ENCODE measurements around the gene TRAPPC1.
A peak's percentile ranks its signal among the peaks of the same experiment; 100 is the strongest.

The TRAPPC1 gene

GRCh38 chr17:7915611-7916384 is 15.9 kb downstream of the TRAPPC1 start, which contains the start of gene RNF227:
Gene RNF227, minus strand, starts transcription at chr17:7916289. Its CDS starts 94 bp downstream, at chr17:7916195.
- TF ChIP-seq, protein P1, sequence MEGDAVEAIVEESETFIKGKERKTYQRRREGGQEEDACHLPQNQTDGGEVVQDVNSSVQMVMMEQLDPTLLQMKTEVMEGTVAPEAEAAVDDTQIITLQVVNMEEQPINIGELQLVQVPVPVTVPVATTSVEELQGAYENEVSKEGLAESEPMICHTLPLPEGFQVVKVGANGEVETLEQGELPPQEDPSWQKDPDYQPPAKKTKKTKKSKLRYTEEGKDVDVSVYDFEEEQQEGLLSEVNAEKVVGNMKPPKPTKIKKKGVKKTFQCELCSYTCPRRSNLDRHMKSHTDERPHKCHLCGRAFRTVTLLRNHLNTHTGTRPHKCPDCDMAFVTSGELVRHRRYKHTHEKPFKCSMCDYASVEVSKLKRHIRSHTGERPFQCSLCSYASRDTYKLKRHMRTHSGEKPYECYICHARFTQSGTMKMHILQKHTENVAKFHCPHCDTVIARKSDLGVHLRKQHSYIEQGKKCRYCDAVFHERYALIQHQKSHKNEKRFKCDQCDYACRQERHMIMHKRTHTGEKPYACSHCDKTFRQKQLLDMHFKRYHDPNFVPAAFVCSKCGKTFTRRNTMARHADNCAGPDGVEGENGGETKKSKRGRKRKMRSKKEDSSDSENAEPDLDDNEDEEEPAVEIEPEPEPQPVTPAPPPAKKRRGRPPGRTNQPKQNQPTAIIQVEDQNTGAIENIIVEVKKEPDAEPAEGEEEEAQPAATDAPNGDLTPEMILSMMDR (IDR thresholded peaks at IDR 0.05; ENCODE audit: control insufficient read depth, insufficient read depth, low read depth, low read length, missing control alignments), result no peak
- DNase-seq (ENCODE audit: low read depth), result peak; percentile 76

GRCh38 chr17:7915179-7915610 is 16.6 kb downstream of the TRAPPC1 start:
- DNase-seq (ENCODE audit: low read depth), result no peak
- TF ChIP-seq, protein P1 (IDR thresholded peaks at IDR 0.05; ENCODE audit: control insufficient read depth, insufficient read depth, low read depth, low read length, missing control alignments), result no peak
- peak overlapping the region; percentile 49 for H3K4me3 ChIP-seq (ENCODE audit: control insufficient read depth, low read depth, low read length)

More at GRCh38 chr17:7915611-7916384, 15.9 kb downstream of the TRAPPC1 start, which contains the start of gene RNF227:
- peak within 1 kb of the TSS; percentile 50 for H3K4me3 ChIP-seq (ENCODE audit: control insufficient read depth, low read depth, low read length)

- no peak for DNase-seq (ENCODE audit: low read depth)
- TF ChIP-seq, protein P1 (IDR thresholded peaks at IDR 0.05; ENCODE audit: control insufficient read depth, insufficient read depth, low read depth, low read length, missing control alignments), result peak; percentile 79
These were observed 18.7 kb downstream of the TRAPPC1 start for GRCh38 chr17:7912927-7913524.

GRCh38 chr17:7911116-7911515 is 20.6 kb downstream of the TRAPPC1 start:
- TF ChIP-seq, protein P1 (IDR thresholded peaks at IDR 0.05; ENCODE audit: control insufficient read depth, insufficient read depth, low read depth, low read length, missing control alignments), result no peak
- no peak for DNase-seq (ENCODE audit: low read depth)
- no peak overlapping the region for H3K4me3 ChIP-seq (ENCODE audit: control insufficient read depth, low read depth, low read length)

More at GRCh38 chr17:7912927-7913524, 18.7 kb downstream of the TRAPPC1 start:
- H3K4me3 ChIP-seq (ENCODE audit: control insufficient read depth, low read depth, low read length), result no peak overlapping the region

GRCh38 chr17:7910711-7911110 is 21.0 kb downstream of the TRAPPC1 start:
- H3K4me3 ChIP-seq (ENCODE audit: control insufficient read depth, low read depth, low read length), result no peak overlapping the region
- DNase-seq (ENCODE audit: low read depth), result no peak

DNA sequence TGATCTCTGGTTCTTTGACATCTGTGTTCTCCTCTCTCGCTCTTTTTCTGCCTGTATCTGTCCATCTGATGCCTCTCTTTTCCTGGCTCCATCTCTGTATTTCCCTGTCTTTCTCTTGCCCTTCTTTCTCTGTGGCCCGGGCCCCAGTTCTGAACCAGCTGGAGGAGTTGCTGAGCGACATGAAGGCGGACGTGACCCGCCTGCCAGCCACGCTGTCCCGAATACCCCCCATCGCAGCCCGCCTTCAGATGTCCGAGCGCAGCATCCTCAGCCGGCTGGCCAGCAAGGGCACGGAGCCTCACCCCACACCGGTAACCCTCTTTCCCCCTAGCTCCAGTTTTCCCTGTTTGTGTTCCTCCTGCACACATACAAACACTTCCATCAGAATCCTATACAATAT is 21.5 kb downstream of the TRAPPC1 start:
- H3K4me3 ChIP-seq (ENCODE audit: control insufficient read depth, low read depth, low read length), result no peak overlapping the region
- TF ChIP-seq, protein P1 (IDR thresholded peaks at IDR 0.05; ENCODE audit: control insufficient read depth, insufficient read depth, low read depth, low read length, missing control alignments), result no peak
- DNase-seq (ENCODE audit: low read depth), result no peak

More at GRCh38 chr17:7910711-7911110, 21.0 kb downstream of the TRAPPC1 start:
- TF ChIP-seq, protein P1 (IDR thresholded peaks at IDR 0.05; ENCODE audit: control insufficient read depth, insufficient read depth, low read depth, low read length, missing control alignments), result no peak
